DLD1 (cell line): ENCODE data around the gene NHS.

Experiments
- in situ Hi-C: cut with HindIII; loops from 2 replicates; pipeline ENCODE4 v1.10.0; 2017; ENCODE audit warnings: low sequenced_read_pairs

The NHS gene

GRCh38 chrX:17713288-17713687, 338.3 kb downstream of the NHS start:
- in situ Hi-C loops = no loop called here

GRCh38 chrX:17718649-17719165, 343.7 kb downstream of the NHS start:
- in situ Hi-C loops = no loop called here

GRCh38 chrX:17719711-17720110, 344.7 kb downstream of the NHS start:
- in situ Hi-C loops = no loop called here

- in situ Hi-C loops = no loop called here
Measured at GRCh38 chrX:17721715-17722114, 346.7 kb downstream of the NHS start.

GRCh38 chrX:17725181-17725580, 350.2 kb downstream of the NHS start:
- in situ Hi-C loops = no loop called here

- in situ Hi-C loops = no loop called here
Measured at GRCh38 chrX:17732138-17732783, 357.3 kb downstream of the NHS start.

GRCh38 chrX:17735406-17735805, 360.4 kb downstream of the NHS start:
- in situ Hi-C loops = no loop called here

GRCh38 chrX:17736478-17736855, 361.5 kb downstream of the NHS start:
- in situ Hi-C loops = no loop called here

GRCh38 chrX:17736856-17737709, 362.1 kb downstream of the NHS start, which contains the start of gene SCML1:
SCML1 (plus strand) TSS chrX:17737493; CDS start chrX:17744187, 6,694 bp downstream.
- in situ Hi-C loops = no loop called here

GRCh38 chrX:17737710-17737985, 362.6 kb downstream of the NHS start:
- in situ Hi-C loops = no loop called here

GRCh38 chrX:17737986-17738713, 363.1 kb downstream of the NHS start:
- in situ Hi-C loops = no loop called here

GRCh38 chrX:17738737-17739535, 363.9 kb downstream of the NHS start:
- in situ Hi-C loops = no loop called here

- in situ Hi-C loops = no loop called here
Measured at GRCh38 chrX:17740137-17741122, 365.4 kb downstream of the NHS start.

- in situ Hi-C loops = no loop called here
Measured at GRCh38 chrX:17741123-17741511, 366.1 kb downstream of the NHS start.

GRCh38 chrX:17743913-17744312, 368.9 kb downstream of the NHS start:
- in situ Hi-C loops = no loop called here

GRCh38 chrX:17744896-17745523, 370.0 kb downstream of the NHS start:
- in situ Hi-C loops = no loop called here

GRCh38 chrX:17747692-17748091, 372.7 kb downstream of the NHS start:
- in situ Hi-C loops = no loop called here

GRCh38 chrX:17748684-17749083, 373.7 kb downstream of the NHS start:
- in situ Hi-C loops = no loop called here

- in situ Hi-C loops = no loop called here
Measured at GRCh38 chrX:17750436-17750835, 375.4 kb downstream of the NHS start.
